Loucy (cell line): Measurements from ENCODE around the gene VILL.

ENCODE experiments used
- EZH2phosphoT487 ChIP-seq: fragments of 200-600 bp; IDR thresholded peaks from 2 replicates; pipeline ENCODE4 v1.6.1; 2018; ENCODE audit warnings: antibody characterized with exemption, mild to moderate bottlenecking, moderate library complexity, borderline replicate concordance
- TF ChIP-seq, protein P1 (sequence below): fragments of 200-600 bp; sonication (generic); conservative IDR thresholded peaks from 2 replicates; pipeline ENCODE4 v1.5.1; 2014; ENCODE audit warnings: mild to moderate bottlenecking, antibody characterized with exemption, low read length

GRCh38 chr3:37997791-37998370 lies 7.3 kb downstream of the VILL start:
- TF ChIP-seq, protein P1, sequence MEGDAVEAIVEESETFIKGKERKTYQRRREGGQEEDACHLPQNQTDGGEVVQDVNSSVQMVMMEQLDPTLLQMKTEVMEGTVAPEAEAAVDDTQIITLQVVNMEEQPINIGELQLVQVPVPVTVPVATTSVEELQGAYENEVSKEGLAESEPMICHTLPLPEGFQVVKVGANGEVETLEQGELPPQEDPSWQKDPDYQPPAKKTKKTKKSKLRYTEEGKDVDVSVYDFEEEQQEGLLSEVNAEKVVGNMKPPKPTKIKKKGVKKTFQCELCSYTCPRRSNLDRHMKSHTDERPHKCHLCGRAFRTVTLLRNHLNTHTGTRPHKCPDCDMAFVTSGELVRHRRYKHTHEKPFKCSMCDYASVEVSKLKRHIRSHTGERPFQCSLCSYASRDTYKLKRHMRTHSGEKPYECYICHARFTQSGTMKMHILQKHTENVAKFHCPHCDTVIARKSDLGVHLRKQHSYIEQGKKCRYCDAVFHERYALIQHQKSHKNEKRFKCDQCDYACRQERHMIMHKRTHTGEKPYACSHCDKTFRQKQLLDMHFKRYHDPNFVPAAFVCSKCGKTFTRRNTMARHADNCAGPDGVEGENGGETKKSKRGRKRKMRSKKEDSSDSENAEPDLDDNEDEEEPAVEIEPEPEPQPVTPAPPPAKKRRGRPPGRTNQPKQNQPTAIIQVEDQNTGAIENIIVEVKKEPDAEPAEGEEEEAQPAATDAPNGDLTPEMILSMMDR = no peak
- TF ChIP-seq EZH2phosphoT487 = no peak
